B cell (primary cell): ENCODE measurements around the gene LIF. TPM values are rescaled to one million over a fixed set of nuclear protein-coding genes. Genes with fewer than 3 reads are reported as not detected.

Experiments used
- ATAC-seq: fragments of 200-7000 bp; cut with Tn5 transposase; one replicate; pipeline ENCODE4 v1.10.0; 2021; ENCODE audit warnings: low read depth, mild to moderate bottlenecking, moderate number of reproducible peaks, moderate library complexity
- CTCF ChIA-PET: fragments of 350-600 bp; sonication (Branson Sonifier 250); formaldehyde crosslinking; loops from one replicate; lab custom pipeline; 2021; ENCODE audit warnings: antibody characterized with exemption, inconsistent platforms; lab: Charles Lee
- POLR2A ChIA-PET: fragments of 350-600 bp; sonication (Branson Sonifier 250); formaldehyde crosslinking; loops from one replicate; lab custom pipeline; 2021; ENCODE audit warnings: antibody characterized with exemption; lab: Charles Lee
- DNase-seq: peaks from one replicate; pipeline ENCODE4 v3.0.0; 2013
- H2AFZ ChIP-seq: 2 replicates; pipeline ENCODE4 v1.6.1; 2012; ENCODE audit warnings: mild to moderate bottlenecking, low read depth, low read length; ENCODE audit not compliant: insufficient read depth, poor library complexity, severe bottlenecking
- H3K27ac ChIP-seq, 2 donors: 1 replicate in 1 of 2; 2 replicates in 1 of 2; pipeline ENCODE4 v1.5.1; 2012 to 2013; ENCODE audit warnings: low read length in 2 of 2, mild to moderate bottlenecking in 2 of 2, moderate library complexity in 1 of 2
- H3K27me3 ChIP-seq, 4 experiments: fragments of 200-600 bp in 1 of 4; sonication (generic) in 1 of 4; replicated peaks in 1 of 4; 1 replicate in 2 of 4; 2 replicates in 2 of 4; pipeline versions ENCODE4 v1.6.1 to v1.7.0; 2013 to 2016; ENCODE audit warnings: low read length in 3 of 4, mild to moderate bottlenecking in 2 of 4, mixed read lengths in 1 of 4, moderate library complexity in 1 of 4; ENCODE audit not compliant: insufficient read depth in 4 of 4, control insufficient read depth in 3 of 4; ENCODE audit errors: control extremely low read depth in 1 of 4
- H3K36me3 ChIP-seq, 2 experiments: replicated peaks in 1 of 2; 1 replicate in 1 of 2; 2 replicates in 1 of 2; pipeline versions ENCODE4 v1.6.1 to v1.7.1; 2013; ENCODE audit warnings: low read length in 1 of 2; ENCODE audit not compliant: insufficient read depth in 2 of 2, control insufficient read depth in 1 of 2; ENCODE audit errors: control extremely low read depth in 1 of 2, extremely low read depth in 1 of 2
- H3K4me1 ChIP-seq, 2 donors: fragments of 200-600 bp in 1 of 2; sonication (generic) in 1 of 2; 1 replicate in 1 of 2; 2 replicates in 1 of 2; pipeline versions ENCODE4 v1.5.1 to v1.6.1; 2013 to 2017; ENCODE audit warnings: low read length in 2 of 2; ENCODE audit not compliant: control insufficient read depth in 2 of 2, insufficient read depth in 2 of 2
- H3K4me2 ChIP-seq: replicated peaks from 2 replicates; pipeline ENCODE3; 2012; ENCODE audit warnings: mild to moderate bottlenecking, low read depth, low read length; ENCODE audit not compliant: poor library complexity, severe bottlenecking
- H3K4me3 ChIP-seq, 5 experiments: fragments of 200-600 bp in 1 of 5; sonication (generic) in 1 of 5; 1 replicate in 3 of 5; 2 replicates in 2 of 5; pipeline versions ENCODE4 v1.5.1 to v1.7.0; 2011 to 2016; ENCODE audit warnings: low read length in 4 of 5, mild to moderate bottlenecking in 4 of 5, low read depth in 2 of 5, control low read depth in 1 of 5, moderate library complexity in 1 of 5; ENCODE audit not compliant: insufficient read depth in 1 of 5; ENCODE audit errors: control extremely low read depth in 1 of 5, extremely low read depth in 1 of 5
- H3K79me2 ChIP-seq: fragments of 200-600 bp; sonication (generic); one replicate; pipeline ENCODE4 v1.6.0; 2016; ENCODE audit warnings: low read length; ENCODE audit not compliant: control insufficient read depth, insufficient read depth
- H3K9ac ChIP-seq: fragments of 200-600 bp; sonication (generic); 2 replicates; pipeline ENCODE4 v1.6.1; 2017; ENCODE audit warnings: mild to moderate bottlenecking, low read length, moderate library complexity
- H3K9me3 ChIP-seq, 3 donors: one replicate each; pipeline versions ENCODE4 v1.6.1 to v1.7.1; 2013; ENCODE audit warnings: low read length in 2 of 3; ENCODE audit not compliant: control insufficient read depth in 2 of 3, insufficient read depth in 1 of 3; ENCODE audit errors: control extremely low read depth in 1 of 3
- H4K20me1 ChIP-seq: 2 replicates; pipeline ENCODE4 v1.6.0; 2012; ENCODE audit warnings: mild to moderate bottlenecking, low read length; ENCODE audit not compliant: insufficient read depth, control insufficient read depth, poor library complexity, severe bottlenecking
- H3K27ac Mint-ChIP-seq: one replicate; pipeline ENCODE4 v1.8.0; 2021; ENCODE audit warnings: mixed read lengths
- H3K27me3 Mint-ChIP-seq: one replicate; pipeline ENCODE4 v1.8.0; 2021; ENCODE audit warnings: mixed read lengths
- H3K4me1 Mint-ChIP-seq: one replicate; pipeline ENCODE4 v1.8.0; 2021; ENCODE audit warnings: mixed read lengths
- H3K4me3 Mint-ChIP-seq: one replicate; pipeline ENCODE4 v1.8.0; 2021; ENCODE audit warnings: mixed read lengths
- H3K9me3 Mint-ChIP-seq: one replicate; pipeline ENCODE4 v1.8.0; 2022; ENCODE audit warnings: mixed read lengths; ENCODE audit not compliant: insufficient read depth
- CTCF ChIP-seq: fragments of 200-600 bp; IDR thresholded peaks from one replicate; pipeline ENCODE4 v1.8.0; 2022; ENCODE audit warnings: antibody characterized with exemption, mild to moderate bottlenecking
- EZH2 ChIP-seq: IDR thresholded peaks from 2 replicates; pipeline ENCODE4 v1.6.1; 2012; ENCODE audit warnings: borderline replicate concordance, low read depth, mild to moderate bottlenecking, moderate library complexity, low read length; ENCODE audit not compliant: insufficient read depth, poor library complexity, severe bottlenecking
- WGBS: methylation state at CpG from one replicate; pipeline ENCODE4 v1.1.5; 2013; ENCODE audit warnings: missing lambda C conversion rate; ENCODE audit not compliant: insufficient coverage; 5-methylcytosine and 5-hydroxymethylcytosine counted together
- intact Hi-C: fragments of 100-400 bp; cut with micrococcal nuclease; formaldehyde crosslinking; loops from one replicate; pipeline ENCODE4 v1.10.0; 2022
- polyA plus RNA-seq: library from polyadenylated mRNA; depleted of rRNA; stranded (reverse); fragments of >200 nt; gene quantifications from 2 replicates; pipeline ENCODE4 v1.2.3, GENCODE V29; 2012
- total RNA-seq, 2 donors: library from RNA; stranded (reverse); fragments of 120-200 nt in 1 of 2; gene quantifications; 1 replicate in 1 of 2; 2 replicates in 1 of 2; pipeline versions ENCODE4 v1.2.3 to v1.2.4, GENCODE V29; 2013 to 2022

Gene LIF
- total and polyA plus RNA-seq, 2 donors (not counting 1 experiment from before 2014, with no cell fraction given): 0.47 TPM; not detected in 1

- H3K9me3 ChIP-seq: no peaks in the 10 kb centered on the region
- no peaks in the 10 kb centered on the region for H3K9me3 Mint-ChIP-seq
- H3K4me3 ChIP-seq: no peak overlapping the region
- ChIA-PET POLR2A (no interaction called here), CTCF (no interaction called here)
- peaks cover 28% of the 10 kb centered on the region for H3K27me3 Mint-ChIP-seq
- WGBS: no CpG with 5 or more reads among the region's 5 CpGs
- H3K27ac Mint-ChIP-seq: no peak overlapping the region
- H3K9ac ChIP-seq: no peak overlapping the region
- no peaks in the 10 kb centered on the region for H3K4me1 ChIP-seq
- no peak overlapping the region for H3K27ac ChIP-seq
- no peak for TF ChIP-seq EZH2
- DNase-seq: no peak
- no peak overlapping the region for H2AFZ ChIP-seq
- no peaks in the 10 kb centered on the region for H4K20me1 ChIP-seq
- intact Hi-C loops: no loop called here
- H3K4me3 Mint-ChIP-seq: no peak overlapping the region
- no peaks in the 10 kb centered on the region for H3K4me1 Mint-ChIP-seq
- no peak for ATAC-seq
- no peaks in the 10 kb centered on the region for H3K36me3 ChIP-seq
- no peaks in the 10 kb centered on the region for H3K27me3 ChIP-seq
- no peak overlapping the region for H3K4me2 ChIP-seq
- H3K79me2 ChIP-seq: no peaks in the 10 kb centered on the region
These were observed 34.1 kb downstream of the LIF start for GRCh38 chr22:30212363-30212995.

GRCh38 chr22:30211124-30211820 lies 35.3 kb downstream of the LIF start:
- Histone ChIP-seq H3K4me1 (no peaks in the 10 kb centered on the region), H3K27ac (no peak overlapping the region), H3K79me2 (no peaks in the 10 kb centered on the region), H3K9me3 (no peaks in the 10 kb centered on the region), H3K4me3 (no peak overlapping the region), H3K9ac (no peak overlapping the region), H3K36me3 (no peaks in the 10 kb centered on the region), H4K20me1 (no peaks in the 10 kb centered on the region), H3K4me2 (no peak overlapping the region), H2AFZ (no peak overlapping the region), H3K27me3 (no peaks in the 10 kb centered on the region)
- no peak overlapping the region for H3K27ac Mint-ChIP-seq
- ATAC-seq (no peak), DNase-seq (no peak)
- 91% methylated on average over 9 of the region's 18 CpGs for WGBS
- ChIA-PET CTCF (no interaction called here), POLR2A (no interaction called here)
- intact Hi-C loops: no loop called here
- no peaks in the 10 kb centered on the region for H3K4me1 Mint-ChIP-seq
- H3K27me3 Mint-ChIP-seq: peaks cover 28% of the 10 kb centered on the region
- H3K4me3 Mint-ChIP-seq: no peak overlapping the region
- H3K9me3 Mint-ChIP-seq: no peaks in the 10 kb centered on the region
- no peak for TF ChIP-seq EZH2
- no peak for TF ChIP-seq CTCF
